Endothelial cell of umbilical vein (primary cell): Measurements from ENCODE around the gene CCBE1. TPM values are rescaled to one million over a fixed set of nuclear protein-coding genes. Genes with fewer than 3 reads are reported as not detected.

ENCODE experiments used
- BruUV-seq: library from RNA; stranded (reverse); fragments of 400-500 nt; replicated peaks from 2 replicates; lab custom pipeline; 2021; lab: Mats Ljungman, UMichigan
- CTCF ChIA-PET: fragments of 300-600, 350-600 bp; sonication (Branson Sonifier 250); formaldehyde crosslinking; loops from one replicate; lab custom pipeline; 2021; ENCODE audit warnings: antibody characterized with exemption, inconsistent platforms; lab: Charles Lee
- POLR2A ChIA-PET: fragments of 300-600, 350-600 bp; sonication (Branson Sonifier 250); formaldehyde crosslinking; loops from one replicate; lab custom pipeline; 2021; ENCODE audit warnings: antibody characterized with exemption, inconsistent platforms; lab: Charles Lee
- DNase-seq: peaks from one replicate; pipeline ENCODE4 v3.0.0-alpha.2; 2011; ENCODE audit warnings: low read depth, low spot score
- FAIRE-seq: peaks from 2 replicates; lab custom pipeline; 2011; peaks lifted over from hg19 to GRCh38; lab: Jason Lieb, UNC
- H2AFZ ChIP-seq: 2 replicates; pipeline ENCODE4 v1.6.0; 2012; ENCODE audit warnings: low read depth, low read length, control low read depth, inconsistent platforms
- H3K27ac ChIP-seq: 2 replicates; pipeline ENCODE4 v1.5.1; 2011; ENCODE audit warnings: low read depth, mild to moderate bottlenecking, control low read depth, low read length, moderate library complexity; ENCODE audit not compliant: insufficient read depth
- H3K27me3 ChIP-seq, 2 experiments: 2 replicates each; pipeline versions ENCODE4 v1.6.0 to v1.6.1; 2011; ENCODE audit warnings: low read length in 2 of 2, mixed read lengths in 1 of 2; ENCODE audit not compliant: control insufficient read depth in 2 of 2, insufficient read depth in 2 of 2
- H3K36me3 ChIP-seq, 2 experiments: 2 replicates in 1 of 2; 3 replicates in 1 of 2; pipeline ENCODE4 v1.5.1; 2011; ENCODE audit warnings: low read length in 2 of 2, mild to moderate bottlenecking in 1 of 2, moderate library complexity in 1 of 2; ENCODE audit not compliant: control insufficient read depth in 2 of 2, insufficient read depth in 2 of 2; ENCODE audit errors: extremely low read depth in 1 of 2
- H3K4me1 ChIP-seq: 3 replicates; pipeline ENCODE4 v1.5.1; 2011; ENCODE audit warnings: mild to moderate bottlenecking, low read length; ENCODE audit not compliant: control insufficient read depth, insufficient read depth; ENCODE audit errors: extremely low read depth
- H3K4me2 ChIP-seq: 2 replicates; pipeline ENCODE4 v1.6.1; 2011; ENCODE audit warnings: low read length, control low read depth, mixed read lengths; ENCODE audit not compliant: insufficient read depth
- H3K4me3 ChIP-seq, 3 experiments: fragments of 200-600 bp in 1 of 3; sonication (generic), shearing (Covaris generic) in 1 of 3; replicated peaks in 1 of 3; 2 replicates each; pipeline ENCODE4 v1.5.1; 2011 to 2016; ENCODE audit warnings: control low read depth in 3 of 3, low read length in 3 of 3, mild to moderate bottlenecking in 2 of 3, inconsistent platforms in 1 of 3, low read depth in 1 of 3, moderate library complexity in 1 of 3; ENCODE audit not compliant: insufficient read depth in 1 of 3
- H3K79me2 ChIP-seq: 2 replicates; pipeline ENCODE4 v1.6.0; 2012; ENCODE audit warnings: low read length, inconsistent platforms; ENCODE audit not compliant: control insufficient read depth, insufficient read depth
- H3K9ac ChIP-seq: replicated peaks from 2 replicates; pipeline ENCODE3; 2011; ENCODE audit warnings: low read length, control low read depth; ENCODE audit not compliant: insufficient read depth; ENCODE audit errors: extremely low read depth
- H3K9me1 ChIP-seq: replicated peaks from 3 replicates; pipeline ENCODE4 v1.6.0; 2011; ENCODE audit warnings: mild to moderate bottlenecking, low read length; ENCODE audit not compliant: control insufficient read depth, insufficient read depth; ENCODE audit errors: extremely low read depth
- H3K9me3 ChIP-seq: replicated peaks from 2 replicates; pipeline ENCODE4 v1.5.1; 2012; ENCODE audit warnings: low read length, inconsistent platforms; ENCODE audit not compliant: control insufficient read depth, insufficient read depth
- H4K20me1 ChIP-seq: replicated peaks from 2 replicates; pipeline ENCODE3; 2011; ENCODE audit warnings: mild to moderate bottlenecking, low read length; ENCODE audit not compliant: control insufficient read depth, insufficient read depth; ENCODE audit errors: extremely low read depth
- EZH2 ChIP-seq: IDR thresholded peaks from 2 replicates; pipeline ENCODE4 v1.6.1; 2012; ENCODE audit warnings: borderline replicate concordance, low read depth, mild to moderate bottlenecking, moderate library complexity, low read length, inconsistent platforms; ENCODE audit not compliant: severe bottlenecking
- FOS ChIP-seq: IDR thresholded peaks from 2 replicates; pipeline ENCODE4 v1.6.1; 2011; ENCODE audit warnings: mild to moderate bottlenecking, low read length, moderate library complexity, borderline replicate concordance; ENCODE audit not compliant: insufficient read depth
- GATA2 ChIP-seq: IDR thresholded peaks from 2 replicates; pipeline ENCODE4 v1.7.0; 2011; ENCODE audit warnings: low read depth, mild to moderate bottlenecking, moderate library complexity, mixed read lengths, low read length; ENCODE audit not compliant: insufficient read length, insufficient read depth
- JUN ChIP-seq: IDR thresholded peaks from 2 replicates; pipeline ENCODE4 v1.6.1; 2011; ENCODE audit warnings: borderline replicate concordance, low read depth; ENCODE audit not compliant: insufficient read length, insufficient read depth
- MAX ChIP-seq: IDR thresholded peaks from 2 replicates; pipeline ENCODE4 v1.6.1; 2011; ENCODE audit not compliant: insufficient read depth, insufficient read length
- MYC ChIP-seq: IDR thresholded peaks from one replicate; pipeline ENCODE4 v1.6.1; 2011; ENCODE audit warnings: mild to moderate bottlenecking, low read depth, low read length
- POLR2A ChIP-seq: IDR thresholded peaks from 2 replicates; pipeline ENCODE4 v1.6.1; 2012; ENCODE audit warnings: low read depth, mild to moderate bottlenecking, control low read depth, low read length
- POLR2AphosphoS5 ChIP-seq: IDR thresholded peaks from 2 replicates; pipeline ENCODE4 v1.6.1; 2012; ENCODE audit warnings: low read depth, mild to moderate bottlenecking, control low read depth, low read length, moderate library complexity; ENCODE audit not compliant: insufficient read depth
- dilution Hi-C: fragments of 300-500 bp; cut with MboI; formaldehyde crosslinking; loops from one replicate; pipeline ENCODE4 v1.15.0; 2019; ENCODE audit warnings: low sequenced_read_pairs; ENCODE audit not compliant: extremely low pct_ligation_motif_present
- intact Hi-C: fragments of 100-400 bp; cut with micrococcal nuclease; formaldehyde crosslinking; loops from one replicate; pipeline ENCODE4 v1.10.0; 2022
- polyA plus RNA-seq, 4 experiments: library from polyadenylated mRNA; depleted of rRNA in 3 of 4; stranded (reverse) in 3 of 4; unstranded in 1 of 4; fragments of >200 nt; gene quantifications; 2 replicates each; pipeline versions ENCODE4 v1.2.1 to v1.2.3, GENCODE V29; 2011 to 2012; ENCODE audit warnings: missing spikeins in 1 of 4
- total RNA-seq: library from RNA; stranded (reverse); gene quantifications from 2 replicates; pipeline ENCODE4 v1.2.3, GENCODE V29; 2021
- TF ChIP-seq, protein P1 (sequence below), 2 donors: IDR thresholded peaks; 1 replicate in 1 of 2; 2 replicates in 1 of 2; pipeline ENCODE4 v1.5.1; 2011; ENCODE audit warnings: low read length in 2 of 2, mild to moderate bottlenecking in 2 of 2, moderate library complexity in 2 of 2, control low read depth in 1 of 2, inconsistent platforms in 1 of 2, low read depth in 1 of 2; ENCODE audit not compliant: insufficient read depth in 1 of 2; ENCODE audit errors: extremely low read depth in 1 of 2

CCBE1 gene
- total and polyA plus RNA-seq, 2 donors (not counting 3 experiments of a cell fraction or from before 2014, with no cell fraction given), result 0.04 TPM; not detected in 1

DNA sequence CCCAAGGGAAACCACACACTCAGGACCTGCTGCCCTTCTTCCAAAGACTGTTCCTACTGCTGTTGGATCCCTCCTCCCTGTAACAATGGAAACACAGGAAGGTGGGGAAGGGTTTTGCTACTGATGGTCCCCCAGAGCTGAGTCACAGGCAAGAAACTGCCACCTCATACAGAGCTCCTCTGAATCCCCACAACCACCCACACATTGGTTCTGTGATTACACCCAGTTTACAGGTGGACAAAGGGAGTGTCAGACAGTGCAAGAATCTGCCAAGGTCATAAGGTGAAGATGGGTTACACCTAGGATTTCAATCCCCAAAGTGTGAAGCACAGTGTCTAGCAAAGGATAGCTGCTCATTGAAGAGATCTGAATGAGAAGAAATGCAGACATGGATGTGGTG lies 196.5 kb downstream of the CCBE1 start:
- intact Hi-C loops, result no loop called here
- DNase-seq, result no peak
- ChIA-PET CTCF (interaction anchor here (1.1 to 1.2 kb wide), 3 partner anchors 41 to 323 kb away, joined by 3 read pairs; no protein-coding TSS in a partner anchor), POLR2A (no interaction called here)
- dilution Hi-C loops, result no loop called here
- H3K36me3 ChIP-seq, result no peaks in the 10 kb centered on the region
- no peak overlapping the region for H3K4me3 ChIP-seq
- no peak overlapping the region for H3K27ac ChIP-seq
- H3K9me3 ChIP-seq, result no peaks in the 10 kb centered on the region
- FAIRE-seq, result no peak
- no TSS peak for BruUV-seq
- H3K27me3 ChIP-seq, result no peaks in the 10 kb centered on the region
- no peak overlapping the region for H2AFZ ChIP-seq
- H3K79me2 ChIP-seq, result no peaks in the 10 kb centered on the region
- no peaks in the 10 kb centered on the region for H3K4me1 ChIP-seq
- H3K9me1 ChIP-seq, result no peaks in the 10 kb centered on the region
- TF ChIP-seq EZH2 (no peak), GATA2 (no peak), POLR2AphosphoS5 (no peak), POLR2A (no peak), MYC (no peak), MAX (no peak), FOS (no peak), JUN (no peak)
- TF ChIP-seq, protein P1, sequence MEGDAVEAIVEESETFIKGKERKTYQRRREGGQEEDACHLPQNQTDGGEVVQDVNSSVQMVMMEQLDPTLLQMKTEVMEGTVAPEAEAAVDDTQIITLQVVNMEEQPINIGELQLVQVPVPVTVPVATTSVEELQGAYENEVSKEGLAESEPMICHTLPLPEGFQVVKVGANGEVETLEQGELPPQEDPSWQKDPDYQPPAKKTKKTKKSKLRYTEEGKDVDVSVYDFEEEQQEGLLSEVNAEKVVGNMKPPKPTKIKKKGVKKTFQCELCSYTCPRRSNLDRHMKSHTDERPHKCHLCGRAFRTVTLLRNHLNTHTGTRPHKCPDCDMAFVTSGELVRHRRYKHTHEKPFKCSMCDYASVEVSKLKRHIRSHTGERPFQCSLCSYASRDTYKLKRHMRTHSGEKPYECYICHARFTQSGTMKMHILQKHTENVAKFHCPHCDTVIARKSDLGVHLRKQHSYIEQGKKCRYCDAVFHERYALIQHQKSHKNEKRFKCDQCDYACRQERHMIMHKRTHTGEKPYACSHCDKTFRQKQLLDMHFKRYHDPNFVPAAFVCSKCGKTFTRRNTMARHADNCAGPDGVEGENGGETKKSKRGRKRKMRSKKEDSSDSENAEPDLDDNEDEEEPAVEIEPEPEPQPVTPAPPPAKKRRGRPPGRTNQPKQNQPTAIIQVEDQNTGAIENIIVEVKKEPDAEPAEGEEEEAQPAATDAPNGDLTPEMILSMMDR (IDR thresholded peaks at IDR 0.05; ENCODE audit: extremely low read depth in 1 of 2, insufficient read depth in 1 of 2, low read depth in 1 of 2, low read length in 2 of 2), result no peak
- no peaks in the 10 kb centered on the region for H4K20me1 ChIP-seq
- H3K4me2 ChIP-seq, result no peak overlapping the region
- no peak overlapping the region for H3K9ac ChIP-seq
